Bronchial epithelial cell (primary cell): Measurements from ENCODE around the gene COL5A1. TPM values are rescaled to one million over a fixed set of nuclear protein-coding genes. Genes with fewer than 3 reads are reported as not detected.

Source experiments
- DNase-seq: peaks from one replicate; pipeline ENCODE4 v3.0.0-alpha.2; 2010; ENCODE audit warnings: low read depth
- FAIRE-seq: peaks from 2 replicates; lab custom pipeline; 2011; peaks lifted over from hg19 to GRCh38; lab: Jason Lieb, UNC
- H3K27me3 ChIP-seq: 2 replicates; pipeline ENCODE4 v1.5.1; 2011; ENCODE audit warnings: low read length; ENCODE audit not compliant: control insufficient read depth, insufficient read depth
- H3K36me3 ChIP-seq: 2 replicates; pipeline ENCODE4 v1.5.1; 2011; ENCODE audit warnings: low read length; ENCODE audit not compliant: control insufficient read depth, insufficient read depth
- H3K4me3 ChIP-seq: 2 replicates; pipeline ENCODE4 v1.5.1; 2011; ENCODE audit warnings: mild to moderate bottlenecking, low read depth, low read length, control low read depth
- CTCF ChIP-seq: IDR thresholded peaks from 2 replicates; pipeline ENCODE4 v1.5.1; 2011; ENCODE audit warnings: mild to moderate bottlenecking, moderate library complexity, low read length, control low read depth, inconsistent platforms; ENCODE audit not compliant: insufficient read depth, severe bottlenecking
- total RNA-seq: library from RNA; depleted of rRNA; stranded (reverse); fragments of >200 nt; gene quantifications from 2 replicates; pipeline ENCODE4 v1.2.1, GENCODE V29; 2014

The COL5A1 gene
- total RNA-seq, 1 donor from 2014 or later = 6.3 TPM

GRCh38 chr9:134629586-134630392 is 11.8 kb upstream of the COL5A1 start:
- TF ChIP-seq CTCF = no peak
- no peak for FAIRE-seq
- no peaks in the 10 kb centered on the region for H3K27me3 ChIP-seq
- no peak overlapping the region for H3K4me3 ChIP-seq
- DNase-seq = no peak
- no peaks in the 10 kb centered on the region for H3K36me3 ChIP-seq

- no peak for TF ChIP-seq CTCF
- Histone ChIP-seq H3K36me3 (no peaks in the 10 kb centered on the region), H3K4me3 (no peak overlapping the region), H3K27me3 (no peaks in the 10 kb centered on the region)
- no peak for DNase-seq
- no peak for FAIRE-seq
Observed at GRCh38 chr9:134630393-134630790, 11.2 kb upstream of the COL5A1 start.

GRCh38 chr9:134630861-134631260 is 10.7 kb upstream of the COL5A1 start:
- no peak for FAIRE-seq
- Histone ChIP-seq H3K36me3 (no peaks in the 10 kb centered on the region), H3K27me3 (no peaks in the 10 kb centered on the region), H3K4me3 (no peak overlapping the region)
- no peak for DNase-seq
- no peak for TF ChIP-seq CTCF

GRCh38 chr9:134631881-134632280 is 9.7 kb upstream of the COL5A1 start:
- FAIRE-seq (no peak), DNase-seq (no peak)
- no peaks in the 10 kb centered on the region for H3K27me3 ChIP-seq
- TF ChIP-seq CTCF = no peak
- no peak overlapping the region for H3K4me3 ChIP-seq
- H3K36me3 ChIP-seq = no peaks in the 10 kb centered on the region

- TF ChIP-seq CTCF = no peak
- Histone ChIP-seq H3K36me3 (no peaks in the 10 kb centered on the region), H3K27me3 (no peaks in the 10 kb centered on the region), H3K4me3 (no peak overlapping the region)
- DNase-seq = no peak
- FAIRE-seq = no peak
Observed at GRCh38 chr9:134632329-134632728, 9.3 kb upstream of the COL5A1 start.
